Endothelial cell of umbilical vein (primary cell): Measurements from ENCODE around the gene CHRND. TPM values are rescaled to one million over a fixed set of nuclear protein-coding genes. Genes with fewer than 3 reads are reported as not detected.

Source experiments
- BruUV-seq: library from RNA; stranded (reverse); fragments of 400-500 nt; replicated peaks from 2 replicates; lab custom pipeline; 2021; lab: Mats Ljungman, UMichigan
- CTCF ChIA-PET: fragments of 300-600, 350-600 bp; sonication (Branson Sonifier 250); formaldehyde crosslinking; loops from one replicate; lab custom pipeline; 2021; ENCODE audit warnings: antibody characterized with exemption, inconsistent platforms; lab: Charles Lee
- POLR2A ChIA-PET: fragments of 300-600, 350-600 bp; sonication (Branson Sonifier 250); formaldehyde crosslinking; loops from one replicate; lab custom pipeline; 2021; ENCODE audit warnings: antibody characterized with exemption, inconsistent platforms; lab: Charles Lee
- DNase-seq: peaks from one replicate; pipeline ENCODE4 v3.0.0-alpha.2; 2011; ENCODE audit warnings: low read depth, low spot score
- FAIRE-seq: peaks from 2 replicates; lab custom pipeline; 2011; peaks lifted over from hg19 to GRCh38; lab: Jason Lieb, UNC
- H2AFZ ChIP-seq: 2 replicates; pipeline ENCODE4 v1.6.0; 2012; ENCODE audit warnings: low read depth, low read length, control low read depth, inconsistent platforms
- H3K27ac ChIP-seq: 2 replicates; pipeline ENCODE4 v1.5.1; 2011; ENCODE audit warnings: low read depth, mild to moderate bottlenecking, control low read depth, low read length, moderate library complexity; ENCODE audit not compliant: insufficient read depth
- H3K27me3 ChIP-seq, 2 experiments: 2 replicates each; pipeline versions ENCODE4 v1.6.0 to v1.6.1; 2011; ENCODE audit warnings: low read length in 2 of 2, mixed read lengths in 1 of 2; ENCODE audit not compliant: control insufficient read depth in 2 of 2, insufficient read depth in 2 of 2
- H3K36me3 ChIP-seq, 2 experiments: 2 replicates in 1 of 2; 3 replicates in 1 of 2; pipeline ENCODE4 v1.5.1; 2011; ENCODE audit warnings: low read length in 2 of 2, mild to moderate bottlenecking in 1 of 2, moderate library complexity in 1 of 2; ENCODE audit not compliant: control insufficient read depth in 2 of 2, insufficient read depth in 2 of 2; ENCODE audit errors: extremely low read depth in 1 of 2
- H3K4me1 ChIP-seq: 3 replicates; pipeline ENCODE4 v1.5.1; 2011; ENCODE audit warnings: mild to moderate bottlenecking, low read length; ENCODE audit not compliant: control insufficient read depth, insufficient read depth; ENCODE audit errors: extremely low read depth
- H3K4me2 ChIP-seq: 2 replicates; pipeline ENCODE4 v1.6.1; 2011; ENCODE audit warnings: low read length, control low read depth, mixed read lengths; ENCODE audit not compliant: insufficient read depth
- H3K4me3 ChIP-seq, 3 experiments: fragments of 200-600 bp in 1 of 3; sonication (generic), shearing (Covaris generic) in 1 of 3; replicated peaks in 1 of 3; 2 replicates each; pipeline ENCODE4 v1.5.1; 2011 to 2016; ENCODE audit warnings: control low read depth in 3 of 3, low read length in 3 of 3, mild to moderate bottlenecking in 2 of 3, inconsistent platforms in 1 of 3, low read depth in 1 of 3, moderate library complexity in 1 of 3; ENCODE audit not compliant: insufficient read depth in 1 of 3
- H3K79me2 ChIP-seq: 2 replicates; pipeline ENCODE4 v1.6.0; 2012; ENCODE audit warnings: low read length, inconsistent platforms; ENCODE audit not compliant: control insufficient read depth, insufficient read depth
- H3K9ac ChIP-seq: replicated peaks from 2 replicates; pipeline ENCODE3; 2011; ENCODE audit warnings: low read length, control low read depth; ENCODE audit not compliant: insufficient read depth; ENCODE audit errors: extremely low read depth
- H3K9me1 ChIP-seq: replicated peaks from 3 replicates; pipeline ENCODE4 v1.6.0; 2011; ENCODE audit warnings: mild to moderate bottlenecking, low read length; ENCODE audit not compliant: control insufficient read depth, insufficient read depth; ENCODE audit errors: extremely low read depth
- H3K9me3 ChIP-seq: replicated peaks from 2 replicates; pipeline ENCODE4 v1.5.1; 2012; ENCODE audit warnings: low read length, inconsistent platforms; ENCODE audit not compliant: control insufficient read depth, insufficient read depth
- H4K20me1 ChIP-seq: replicated peaks from 2 replicates; pipeline ENCODE3; 2011; ENCODE audit warnings: mild to moderate bottlenecking, low read length; ENCODE audit not compliant: control insufficient read depth, insufficient read depth; ENCODE audit errors: extremely low read depth
- CTCF ChIP-seq, 2 donors: IDR thresholded peaks; 1 replicate in 1 of 2; 2 replicates in 1 of 2; pipeline ENCODE4 v1.5.1; 2011; ENCODE audit warnings: low read length in 2 of 2, mild to moderate bottlenecking in 2 of 2, moderate library complexity in 2 of 2, control low read depth in 1 of 2, inconsistent platforms in 1 of 2, low read depth in 1 of 2; ENCODE audit not compliant: insufficient read depth in 1 of 2; ENCODE audit errors: extremely low read depth in 1 of 2
- FOS ChIP-seq: IDR thresholded peaks from 2 replicates; pipeline ENCODE4 v1.6.1; 2011; ENCODE audit warnings: mild to moderate bottlenecking, low read length, moderate library complexity, borderline replicate concordance; ENCODE audit not compliant: insufficient read depth
- JUN ChIP-seq: IDR thresholded peaks from 2 replicates; pipeline ENCODE4 v1.6.1; 2011; ENCODE audit warnings: borderline replicate concordance, low read depth; ENCODE audit not compliant: insufficient read length, insufficient read depth
- MAX ChIP-seq: IDR thresholded peaks from 2 replicates; pipeline ENCODE4 v1.6.1; 2011; ENCODE audit not compliant: insufficient read depth, insufficient read length
- MYC ChIP-seq: IDR thresholded peaks from one replicate; pipeline ENCODE4 v1.6.1; 2011; ENCODE audit warnings: mild to moderate bottlenecking, low read depth, low read length
- POLR2A ChIP-seq: IDR thresholded peaks from 2 replicates; pipeline ENCODE4 v1.6.1; 2012; ENCODE audit warnings: low read depth, mild to moderate bottlenecking, control low read depth, low read length
- dilution Hi-C: fragments of 300-500 bp; cut with MboI; formaldehyde crosslinking; loops from one replicate; pipeline ENCODE4 v1.15.0; 2019; ENCODE audit warnings: low sequenced_read_pairs; ENCODE audit not compliant: extremely low pct_ligation_motif_present
- intact Hi-C: fragments of 100-400 bp; cut with micrococcal nuclease; formaldehyde crosslinking; loops from one replicate; pipeline ENCODE4 v1.10.0; 2022
- polyA plus RNA-seq, 4 experiments: library from polyadenylated mRNA; depleted of rRNA in 3 of 4; stranded (reverse) in 3 of 4; unstranded in 1 of 4; fragments of >200 nt; gene quantifications; 2 replicates each; pipeline versions ENCODE4 v1.2.1 to v1.2.3, GENCODE V29; 2011 to 2012; ENCODE audit warnings: missing spikeins in 1 of 4
- total RNA-seq: library from RNA; stranded (reverse); gene quantifications from 2 replicates; pipeline ENCODE4 v1.2.3, GENCODE V29; 2021

Gene CHRND
- total and polyA plus RNA-seq, 2 donors (not counting 3 experiments of a cell fraction or from before 2014, with no cell fraction given), result not detected

- Histone ChIP-seq H2AFZ (no peak overlapping the region), H3K79me2 (peaks cover under 1% of the 10 kb centered on the region), H3K4me3 (no peak overlapping the region), H3K4me1 (no peaks in the 10 kb centered on the region), H3K9ac (no peak overlapping the region), H3K27ac (no peak overlapping the region), H4K20me1 (no peaks in the 10 kb centered on the region), H3K9me3 (no peaks in the 10 kb centered on the region), H3K27me3 (no peaks in the 10 kb centered on the region), H3K9me1 (no peaks in the 10 kb centered on the region), H3K36me3 (no peaks in the 10 kb centered on the region), H3K4me2 (no peak overlapping the region)
- dilution Hi-C loops (no loop called here), intact Hi-C loops (no loop called here)
- DNase-seq (no peak), FAIRE-seq (no peak)
- TF ChIP-seq CTCF (IDR thresholded peaks at IDR 0.05; ENCODE audit: extremely low read depth in 1 of 2, insufficient read depth in 1 of 2, low read depth in 1 of 2, low read length in 2 of 2) (no peak), FOS (no peak), MAX (no peak), JUN (no peak), MYC (no peak), POLR2A (no peak)
- ChIA-PET POLR2A (no interaction called here), CTCF (no interaction called here)
- BruUV-seq, result no TSS peak
These were observed 17.5 kb downstream of the CHRND start for GRCh38 chr2:232543491-232543890.
